Activated CD8-positive, alpha-beta memory T cell treated with anti-CD3 and anti-CD28 coated beads for 36 hours (primary cell): ENCODE results near the gene MOK. TPM values are rescaled to one million over a fixed set of nuclear protein-coding genes. Genes with fewer than 3 reads are reported as not detected.
"Not testable (repeated sequence)": the region's sequence is repeated elsewhere in the genome, so short reads cannot be mapped to it uniquely, and the experiment has no call there.

Source experiments
- CTCF ChIA-PET: fragments of 350-600 bp; sonication (Branson Sonifier 250); formaldehyde crosslinking; loops from one replicate; lab custom pipeline; 2021; ENCODE audit warnings: antibody characterized with exemption; lab: Charles Lee
- POLR2A ChIA-PET: fragments of 350-600 bp; sonication (Branson Sonifier 250); formaldehyde crosslinking; loops from one replicate; lab custom pipeline; 2021; ENCODE audit warnings: antibody characterized with exemption; lab: Charles Lee
- total RNA-seq, 2 experiments: library from RNA; stranded (reverse); gene quantifications; one replicate each; pipeline ENCODE4 v1.2.3, GENCODE V29; 2021

Gene MOK
- total RNA-seq, 2 experiments from 2014 or later: 7.8 to 9.6 TPM

DNA sequence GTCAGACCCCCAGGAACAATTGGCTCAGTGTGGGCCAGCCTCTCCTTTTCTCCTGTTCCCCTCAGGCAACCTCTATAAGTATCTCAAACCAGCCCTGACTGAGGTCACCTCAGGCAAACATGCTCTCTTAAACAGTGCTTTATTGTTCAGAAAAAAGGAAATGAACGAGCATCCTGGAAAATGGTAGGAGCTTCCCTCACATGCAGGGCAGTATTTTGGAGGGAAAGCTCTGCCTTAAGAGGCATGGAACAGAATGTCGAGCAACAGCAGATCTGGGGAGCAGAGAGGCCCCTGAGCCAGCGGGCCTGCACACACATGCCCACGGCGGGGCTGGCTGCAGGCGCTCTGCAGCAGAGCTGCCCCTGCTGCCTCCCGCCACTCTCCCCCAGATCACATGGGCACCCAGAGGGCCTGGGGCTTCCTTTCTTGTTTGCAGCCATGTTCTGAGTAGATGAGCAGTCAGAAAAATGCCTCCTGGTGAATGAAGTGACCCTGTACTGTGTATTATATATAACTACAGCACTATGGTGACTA, 42.0 kb downstream of the MOK start:
- POLR2A ChIA-PET: no interaction called here
- CTCF ChIA-PET: no interaction called here

DNA sequence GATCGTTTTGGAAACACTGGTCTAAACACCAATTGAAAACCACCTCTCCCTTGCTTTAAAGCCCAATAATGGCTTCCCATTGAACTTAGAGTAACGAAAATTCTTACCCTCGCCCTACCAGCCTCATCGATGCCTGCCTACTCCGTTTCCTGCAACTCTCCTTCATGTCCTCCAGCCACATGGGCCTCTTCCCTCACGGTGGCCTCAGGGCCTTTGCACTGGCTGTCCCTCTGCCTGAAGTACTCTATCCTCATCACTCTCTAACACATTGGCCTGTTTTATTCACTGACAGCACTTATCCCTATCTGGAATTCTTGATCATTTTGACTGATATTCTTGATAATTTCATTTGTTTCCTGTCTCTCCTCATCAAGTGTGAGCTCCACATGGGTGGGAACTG, 46.8 kb downstream of the MOK start:
- ChIA-PET CTCF (no interaction called here), POLR2A (no interaction called here)

DNA sequence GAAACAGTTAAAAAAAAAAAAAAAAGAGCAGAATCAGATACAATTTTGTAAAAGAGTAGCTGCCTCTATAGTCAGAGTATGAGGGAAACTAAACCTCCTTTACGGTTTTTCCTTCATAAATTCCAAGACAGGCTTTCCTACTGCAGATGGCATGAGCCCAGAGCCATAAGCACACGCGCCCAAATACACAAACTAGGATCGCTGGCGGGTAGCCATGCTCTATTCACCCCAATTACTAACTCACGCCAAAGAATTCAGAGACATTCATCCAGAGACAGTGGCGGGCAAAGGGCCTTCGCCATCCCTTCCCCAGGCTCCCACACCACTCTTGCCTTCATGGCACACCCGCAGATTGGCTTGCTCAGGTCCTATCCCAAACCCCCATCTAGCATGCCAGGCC, 48.2 kb downstream of the MOK start:
- POLR2A ChIA-PET: no interaction called here
- CTCF ChIA-PET: interaction anchor here (1.4 kb wide), 1 partner anchor 57 kb away, joined by 5 read pairs; no protein-coding TSS in a partner anchor

DNA sequence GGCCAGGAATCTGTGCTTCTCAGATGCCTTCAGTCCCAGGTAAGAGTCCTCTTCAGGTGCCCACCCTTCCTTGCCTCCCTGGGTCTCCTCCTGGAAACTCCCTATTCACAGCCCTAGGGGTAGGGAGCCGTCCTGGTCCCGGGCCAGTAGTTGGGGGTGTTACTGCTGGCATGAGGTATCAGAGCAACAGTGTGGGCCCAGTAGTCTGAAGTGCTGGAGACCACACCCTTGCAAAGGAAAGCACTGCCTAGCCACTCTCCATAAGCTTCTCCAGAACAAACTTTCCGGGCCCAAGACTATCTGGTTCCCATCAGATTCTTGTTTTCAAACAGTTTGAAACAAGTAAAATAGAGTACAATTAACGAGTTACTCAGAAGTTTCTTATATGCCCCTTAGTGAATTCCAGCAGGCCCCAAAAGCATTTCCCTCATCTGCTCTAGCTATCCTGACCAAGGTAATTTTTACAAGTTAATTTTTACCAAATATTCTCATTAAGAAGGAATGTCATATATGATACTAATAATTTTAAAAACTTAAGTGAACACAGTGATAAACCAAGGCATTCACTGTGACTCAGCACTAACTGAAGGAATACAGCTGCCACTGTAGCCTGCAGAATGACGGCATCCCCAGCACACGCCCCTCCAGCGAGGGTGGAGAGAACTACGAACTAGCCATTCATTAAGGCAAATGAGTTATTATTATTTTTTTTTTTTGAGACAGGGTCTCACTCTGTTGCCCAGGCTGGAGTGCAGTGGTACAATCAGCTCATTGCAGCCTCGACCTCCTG, 49.4 kb downstream of the MOK start:
- ChIA-PET CTCF (interaction anchor here (1.4 kb wide), 1 partner anchor 58 kb away, joined by 5 read pairs; no protein-coding TSS in a partner anchor), POLR2A (no interaction called here)

DNA sequence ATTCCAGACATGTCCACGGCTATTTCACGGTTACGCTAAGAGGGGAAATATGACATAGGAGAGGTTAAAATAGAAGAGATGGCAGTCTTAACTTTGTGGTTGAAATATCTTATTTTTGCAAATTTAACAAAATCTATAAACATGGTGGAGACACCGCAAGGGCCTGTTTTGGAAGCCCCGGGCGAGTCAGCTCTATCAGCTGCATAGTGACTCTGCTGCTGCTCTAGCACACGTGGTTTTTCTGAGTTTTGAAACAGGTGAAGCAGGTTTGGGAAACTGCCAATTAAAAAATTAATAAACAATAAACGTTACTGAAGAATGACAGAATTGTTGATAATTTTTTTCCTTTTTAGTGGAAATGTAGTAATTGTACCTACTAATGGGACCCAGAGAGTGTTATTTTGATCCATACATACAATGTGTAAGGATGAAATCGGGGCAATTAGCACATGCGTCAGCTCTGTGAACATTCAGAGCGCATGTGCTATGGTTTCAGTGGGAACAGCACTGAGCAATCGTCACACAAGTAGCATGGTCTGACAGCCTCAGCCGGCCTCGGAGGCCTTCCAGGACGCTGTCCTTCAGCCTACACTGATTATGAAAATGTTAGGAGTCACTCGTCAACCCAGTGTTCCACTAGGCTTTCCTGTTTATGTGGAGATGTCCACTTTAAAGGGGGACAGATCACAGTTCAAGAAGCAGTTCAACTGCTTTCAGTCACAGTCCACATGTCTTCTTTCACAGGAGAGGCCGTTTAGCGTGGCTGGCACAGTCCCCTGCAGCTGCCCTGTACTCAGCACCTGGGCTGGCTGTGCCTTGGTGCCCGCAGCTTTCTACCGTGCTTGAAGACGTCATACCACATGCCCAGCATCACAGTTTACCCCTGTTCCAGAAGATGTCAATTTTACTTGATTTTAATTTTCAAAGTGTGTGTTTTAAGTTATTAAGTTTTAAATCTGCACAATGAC, 51.8 kb downstream of the MOK start:
- POLR2A ChIA-PET: no interaction called here
- CTCF ChIA-PET: interaction anchor here (0.7 kb wide), 1 partner anchor 34 kb away, joined by 4 read pairs; no protein-coding TSS in a partner anchor

DNA sequence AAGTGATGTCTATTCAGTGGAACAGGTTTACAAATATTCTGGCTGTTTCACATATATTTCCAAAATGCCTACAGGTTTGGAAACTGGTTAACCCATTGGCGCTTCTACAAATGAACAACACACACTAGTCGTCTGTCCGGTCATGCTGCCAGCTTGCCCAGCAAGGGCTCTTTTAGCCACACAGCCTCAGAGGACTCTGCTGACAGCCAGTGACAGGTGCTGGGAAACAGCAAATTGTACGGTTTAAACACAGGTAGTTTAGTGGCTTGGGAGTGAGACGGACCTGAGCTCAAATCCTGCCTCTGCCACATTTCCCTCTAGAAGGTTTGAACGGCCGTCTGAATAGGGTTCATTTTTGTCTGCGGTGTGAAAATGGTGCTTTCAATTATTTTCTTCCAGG, 53.8 kb downstream of the MOK start:
- CTCF ChIA-PET: no interaction called here
- POLR2A ChIA-PET: no interaction called here

DNA sequence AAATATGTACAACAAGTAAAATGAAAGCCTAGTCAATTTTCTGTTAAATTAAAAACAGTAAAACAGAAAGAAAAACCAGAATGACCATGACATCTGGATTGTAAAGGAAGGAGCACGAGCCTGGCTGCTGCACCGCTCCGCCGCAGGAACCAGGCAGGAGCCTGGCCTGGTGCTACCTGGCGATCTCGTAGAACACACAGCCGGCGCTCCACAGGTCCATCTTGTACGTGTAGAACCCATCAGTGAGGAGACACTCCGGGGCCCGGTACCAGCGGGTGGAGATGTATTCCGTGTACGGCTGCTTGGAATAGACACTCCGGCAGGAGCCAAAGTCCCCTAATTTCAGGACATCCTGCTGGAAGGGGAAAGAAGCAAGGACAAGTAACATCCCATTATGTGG, 54.3 kb downstream of the MOK start:
- CTCF ChIA-PET: no interaction called here
- POLR2A ChIA-PET: no interaction called here

DNA sequence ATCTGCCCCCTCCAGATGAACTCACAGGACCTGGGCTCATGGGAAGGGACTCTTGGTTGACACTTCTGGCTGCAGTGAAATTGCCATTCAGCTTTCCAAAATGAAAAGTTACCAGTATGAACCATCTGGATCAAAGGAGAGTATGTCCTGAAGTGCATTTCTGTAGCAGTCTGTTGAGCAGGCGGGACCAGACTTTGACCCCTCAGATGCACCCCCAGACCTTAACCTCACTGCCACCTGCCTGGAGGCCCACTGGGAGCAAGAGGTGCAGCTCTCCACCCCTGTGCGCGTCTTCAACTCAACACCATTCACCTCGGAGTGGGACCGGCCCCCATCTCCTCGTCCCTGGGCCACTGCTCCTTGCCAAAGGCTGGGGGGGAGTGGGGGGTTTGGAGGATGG, 55.0 kb downstream of the MOK start:
- ChIA-PET POLR2A (no interaction called here), CTCF (no interaction called here)

DNA sequence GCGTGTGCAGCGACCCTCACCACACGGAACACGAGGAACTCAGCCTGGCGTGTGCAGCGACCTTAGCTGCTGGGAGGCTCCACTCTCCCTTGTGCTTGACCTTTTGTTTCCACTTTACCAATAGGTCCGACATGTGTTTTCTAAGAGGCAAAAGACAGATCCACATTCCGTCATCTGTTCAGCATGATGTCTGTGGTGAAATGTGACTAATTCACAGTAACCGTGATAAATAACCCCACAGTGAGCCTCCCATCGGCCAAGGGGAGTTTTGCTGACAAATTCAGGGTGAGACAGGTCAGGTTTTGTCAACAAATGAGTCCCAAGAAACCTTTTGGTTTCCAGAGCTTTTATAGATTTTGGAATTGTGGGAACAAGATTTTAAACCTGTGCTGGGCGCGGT, 55.9 kb downstream of the MOK start:
- POLR2A ChIA-PET: no interaction called here
- CTCF ChIA-PET: no interaction called here

DNA sequence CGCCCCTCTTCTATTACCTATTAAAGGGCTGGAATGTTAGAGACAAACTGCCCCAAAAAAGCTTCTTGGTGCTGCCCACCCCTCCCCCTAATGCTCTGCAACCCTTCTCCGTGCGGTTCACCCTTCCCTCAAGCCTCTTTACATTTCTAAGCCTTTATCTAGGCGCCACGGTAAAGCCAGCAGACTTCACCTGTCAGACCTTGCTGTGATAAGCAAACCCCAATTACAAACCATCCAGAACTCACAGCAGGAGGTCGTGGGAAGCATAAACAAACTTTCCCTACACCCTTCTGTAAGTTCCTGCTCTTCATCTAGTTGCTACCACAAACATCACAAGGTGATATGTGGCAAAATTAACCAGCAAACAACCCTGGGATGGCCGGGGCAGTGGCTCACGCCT, 56.8 kb downstream of the MOK start:
- POLR2A ChIA-PET: no interaction called here
- CTCF ChIA-PET: no interaction called here

DNA sequence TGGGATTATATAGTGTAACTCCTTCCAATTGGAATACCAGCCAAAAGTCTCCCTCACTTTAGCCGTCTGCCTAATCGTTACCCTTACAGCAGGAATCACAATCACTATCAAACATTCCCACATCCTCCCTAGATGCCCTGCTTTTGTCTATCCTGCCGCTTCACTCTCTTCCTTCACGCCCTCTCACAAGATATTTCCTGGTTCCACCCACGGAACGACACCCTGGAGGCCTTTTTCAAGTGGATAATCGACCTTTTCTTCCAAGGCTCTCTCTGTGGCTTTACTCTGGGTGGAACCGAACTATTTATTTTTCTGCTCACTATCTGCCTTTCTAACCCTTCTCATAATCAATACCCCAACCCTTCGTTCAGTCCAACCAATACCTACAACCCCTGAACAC, 58.9 kb downstream of the MOK start:
- ChIA-PET CTCF (no interaction called here), POLR2A (no interaction called here)

DNA sequence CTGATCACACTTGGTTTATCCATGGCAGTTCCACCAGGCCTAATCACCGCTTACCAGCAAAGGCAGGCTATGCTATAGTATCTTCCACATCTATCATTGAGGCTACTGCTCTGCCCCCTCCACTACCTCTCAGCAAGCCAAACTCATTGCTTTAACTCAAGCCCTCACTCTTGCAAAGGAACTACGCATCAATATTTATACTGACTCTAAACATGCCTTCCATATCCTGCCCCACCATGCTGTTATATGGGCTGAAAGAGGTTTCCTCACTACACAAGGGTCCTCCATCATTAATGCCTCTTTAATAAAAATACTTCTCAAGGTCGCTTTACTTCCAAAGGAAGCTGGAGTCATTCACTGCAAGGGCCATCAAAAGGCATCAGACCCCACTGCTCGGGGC, 61.2 kb downstream of the MOK start:
- CTCF ChIA-PET, POLR2A ChIA-PET: not testable (repeated sequence)

DNA sequence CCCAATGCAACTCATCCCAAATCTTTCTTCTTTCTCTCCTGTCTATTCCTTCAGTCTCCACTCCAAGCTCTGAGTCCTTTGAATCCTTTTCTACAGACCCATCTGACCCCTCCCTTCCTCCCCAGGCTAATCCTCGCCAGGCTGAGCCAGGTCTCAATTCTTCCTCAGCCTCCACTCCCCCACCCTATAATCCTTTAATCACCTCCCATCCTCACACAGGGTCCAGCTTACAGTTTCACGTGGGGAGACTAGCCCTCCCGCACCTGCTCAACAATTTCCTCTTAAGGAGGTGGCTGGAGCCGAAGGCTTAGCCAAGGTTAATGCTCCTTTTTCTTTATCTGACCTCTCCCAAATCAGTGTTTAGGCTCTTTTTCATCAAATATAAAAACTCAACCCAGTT, 63.8 kb downstream of the MOK start:
- ChIA-PET POLR2A (no interaction called here), CTCF (no interaction called here)

DNA sequence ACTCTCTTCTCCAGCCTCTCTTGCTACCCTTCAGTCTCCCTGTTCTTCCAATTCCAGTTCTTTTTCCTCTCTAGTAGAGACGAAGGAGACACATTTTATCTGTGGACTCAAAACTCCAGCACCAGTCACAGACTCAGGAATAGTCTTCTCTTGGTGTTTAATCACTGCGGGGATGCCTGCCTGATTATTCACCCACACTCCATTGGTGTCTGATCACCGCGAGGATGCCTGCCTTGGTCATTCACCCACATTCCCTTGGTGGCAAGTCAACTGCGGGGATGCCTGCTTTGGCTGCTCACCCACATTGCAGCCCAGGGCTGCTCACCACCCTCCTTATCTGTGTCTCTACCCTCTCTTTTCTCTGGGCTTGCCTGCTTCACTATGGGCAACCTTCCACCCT, 64.5 kb downstream of the MOK start:
- POLR2A ChIA-PET, CTCF ChIA-PET: not testable (repeated sequence)

DNA sequence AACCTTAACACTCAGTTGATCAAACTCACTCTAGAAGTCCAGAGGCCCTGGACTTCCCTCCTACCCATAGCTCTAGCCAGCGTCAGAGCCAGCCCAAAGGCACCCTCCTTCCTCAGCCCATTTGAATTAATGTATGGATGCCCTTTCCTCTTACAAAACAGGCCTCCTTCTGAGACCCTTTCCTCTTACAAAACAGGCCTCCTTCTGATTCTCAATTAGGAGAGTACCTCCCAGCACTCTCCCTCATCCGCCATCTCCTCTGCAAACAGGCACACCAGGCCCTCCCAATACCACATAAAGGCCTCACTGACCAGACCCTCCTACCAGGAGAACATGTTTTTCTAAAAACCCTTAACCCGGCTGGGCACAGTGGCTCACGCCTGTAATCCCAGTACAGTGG, 65.7 kb downstream of the MOK start:
- ChIA-PET CTCF (no interaction called here), POLR2A (no interaction called here)

DNA sequence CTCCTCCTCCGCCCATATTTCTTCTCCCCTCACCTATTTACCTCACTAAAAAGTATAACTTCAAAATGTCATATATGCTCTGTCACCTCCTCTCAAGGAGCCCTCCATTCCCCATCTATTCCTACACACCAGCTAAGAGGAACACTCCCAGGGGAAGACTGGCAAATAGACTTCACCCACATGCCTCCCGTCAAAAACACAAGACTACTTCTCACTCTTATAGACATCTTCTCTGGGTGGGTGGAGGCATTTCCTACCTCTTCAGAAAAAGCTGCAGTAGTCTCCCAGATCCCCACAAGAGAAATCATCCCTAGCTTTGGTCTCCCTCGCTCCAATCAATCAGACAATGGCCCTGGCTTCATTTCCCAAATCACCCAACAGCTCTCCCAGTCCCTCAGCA, 66.2 kb downstream of the MOK start:
- POLR2A ChIA-PET: no interaction called here
- CTCF ChIA-PET: no interaction called here

DNA sequence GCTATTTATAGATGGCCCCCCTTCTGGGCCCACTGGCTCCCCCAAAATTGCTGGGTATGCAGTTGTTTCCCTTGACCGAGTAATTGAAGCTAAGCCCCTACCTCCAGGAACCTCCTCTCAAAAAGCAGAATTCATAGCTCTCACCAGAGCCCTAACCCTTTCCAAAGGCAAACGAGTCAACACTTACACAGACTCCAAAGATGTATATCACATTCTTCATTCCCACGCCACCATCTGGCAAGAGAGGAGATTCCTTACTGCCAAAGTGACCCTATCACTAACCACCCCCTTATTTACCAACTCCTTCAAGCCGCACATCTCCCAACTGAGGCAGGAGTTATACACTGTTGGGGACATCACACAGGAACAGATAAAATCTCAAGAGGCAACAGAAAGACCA, 66.8 kb downstream of the MOK start:
- ChIA-PET POLR2A (no interaction called here), CTCF (interaction anchor here (0.8 to 1.9 kb wide), 3 partner anchors 71 to 78 kb away, joined by 3 to 9 read pairs (median 5); no protein-coding TSS in a partner anchor)

DNA sequence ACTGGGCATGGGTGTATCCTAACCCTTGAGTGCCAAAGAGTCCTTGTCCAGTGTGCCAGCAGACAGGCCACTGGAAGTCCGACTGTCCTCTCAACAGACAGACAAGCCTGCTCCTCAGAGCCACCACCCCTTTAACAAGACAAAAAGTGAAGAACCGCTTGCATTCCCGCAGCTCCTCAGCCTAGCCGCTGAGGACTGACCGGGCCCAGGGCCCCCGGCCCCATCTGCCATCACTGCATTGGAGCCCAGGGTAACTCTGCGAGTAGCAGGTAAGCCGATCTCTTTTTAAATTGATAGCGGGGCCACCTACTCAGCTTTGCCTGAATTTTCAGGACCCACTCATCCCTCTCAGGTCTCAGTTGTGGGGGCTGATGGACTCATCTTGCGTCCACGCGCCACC, 68.9 kb downstream of the MOK start:
- CTCF ChIA-PET: interaction anchor here (1.4 to 1.9 kb wide), 2 partner anchors 15 to 78 kb away, joined by 5 to 9 read pairs; no protein-coding TSS in a partner anchor

DNA sequence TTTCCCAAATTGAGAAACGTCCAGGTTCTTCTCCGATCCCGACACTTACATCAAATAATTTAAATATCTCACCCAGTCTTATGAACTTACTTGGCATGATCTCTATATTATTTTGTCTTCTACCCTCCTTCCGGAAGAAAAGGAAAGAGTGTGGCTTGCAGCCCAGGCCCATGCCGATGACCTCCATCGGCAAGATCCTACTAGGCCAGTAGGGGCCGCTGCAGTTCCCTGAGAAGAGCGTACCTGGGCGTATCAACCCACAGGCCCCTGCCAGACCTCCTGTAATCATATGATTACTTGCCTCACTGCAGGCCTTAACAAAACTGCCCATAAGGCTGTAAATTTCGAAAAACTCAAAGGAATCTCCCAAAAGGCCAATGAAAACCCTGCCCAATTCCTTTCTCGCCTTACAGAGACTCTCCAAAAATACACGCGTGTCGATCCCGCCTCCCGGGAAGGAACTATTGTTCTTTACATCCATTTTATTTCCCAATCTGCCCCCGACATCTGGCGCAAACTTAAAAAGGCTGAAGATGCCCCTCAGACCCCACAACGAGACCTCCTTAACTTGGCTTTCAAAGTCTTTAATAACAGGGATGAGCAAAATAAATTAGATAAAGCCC, 69.6 kb downstream of the MOK start:
- CTCF ChIA-PET: no interaction called here
- POLR2A ChIA-PET: no interaction called here

More for the DNA sequence above, 68.9 kb downstream of the MOK start:
- POLR2A ChIA-PET: no interaction called here
